Measurements from ENCODE around the gene TCF7L1. TPM values are rescaled to one million over a fixed set of nuclear protein-coding genes. Genes with fewer than 3 reads are reported as not detected.

TCF7L1 gene
- polyA plus RNA-seq, 1 donor (not counting 4 experiments of a cell fraction or from before 2014, with no cell fraction given), result 1.0 TPM

DNA sequence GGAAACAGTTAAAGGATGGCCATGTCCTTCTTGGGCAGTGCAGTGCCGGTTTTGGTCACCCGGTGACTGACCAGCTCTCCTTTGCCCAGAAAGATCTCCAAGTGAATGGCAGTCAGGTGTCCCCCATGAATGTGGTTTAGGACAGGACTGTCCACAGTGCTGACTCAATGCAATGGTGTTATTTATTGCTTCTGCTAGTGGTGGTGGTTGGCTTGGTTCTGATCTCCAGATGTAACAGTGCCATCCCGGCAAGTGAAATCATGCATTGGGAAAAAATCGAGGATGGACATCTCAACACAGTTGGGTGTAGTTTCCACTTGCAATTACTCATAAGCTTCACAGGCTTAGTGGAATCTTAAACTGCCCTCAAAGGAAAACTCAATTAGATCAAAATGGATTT is 112.7 kb downstream of the TCF7L1 start:
- H4K20me1 ChIP-seq (ENCODE audit: control insufficient read depth, extremely low read depth, insufficient read depth, low read length), result no peaks in the 10 kb centered on the region
- TF ChIP-seq, protein P1, sequence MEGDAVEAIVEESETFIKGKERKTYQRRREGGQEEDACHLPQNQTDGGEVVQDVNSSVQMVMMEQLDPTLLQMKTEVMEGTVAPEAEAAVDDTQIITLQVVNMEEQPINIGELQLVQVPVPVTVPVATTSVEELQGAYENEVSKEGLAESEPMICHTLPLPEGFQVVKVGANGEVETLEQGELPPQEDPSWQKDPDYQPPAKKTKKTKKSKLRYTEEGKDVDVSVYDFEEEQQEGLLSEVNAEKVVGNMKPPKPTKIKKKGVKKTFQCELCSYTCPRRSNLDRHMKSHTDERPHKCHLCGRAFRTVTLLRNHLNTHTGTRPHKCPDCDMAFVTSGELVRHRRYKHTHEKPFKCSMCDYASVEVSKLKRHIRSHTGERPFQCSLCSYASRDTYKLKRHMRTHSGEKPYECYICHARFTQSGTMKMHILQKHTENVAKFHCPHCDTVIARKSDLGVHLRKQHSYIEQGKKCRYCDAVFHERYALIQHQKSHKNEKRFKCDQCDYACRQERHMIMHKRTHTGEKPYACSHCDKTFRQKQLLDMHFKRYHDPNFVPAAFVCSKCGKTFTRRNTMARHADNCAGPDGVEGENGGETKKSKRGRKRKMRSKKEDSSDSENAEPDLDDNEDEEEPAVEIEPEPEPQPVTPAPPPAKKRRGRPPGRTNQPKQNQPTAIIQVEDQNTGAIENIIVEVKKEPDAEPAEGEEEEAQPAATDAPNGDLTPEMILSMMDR (optimal IDR thresholded peaks at IDR 0.05 in 1 of 3, IDR thresholded peaks at IDR 0.05 in 1 of 3, conservative IDR thresholded peaks at IDR 0.05 in 1 of 3; ENCODE audit: extremely low read depth in 1 of 3, insufficient read depth in 2 of 3, low read length in 3 of 3), result no peak
- TF ChIP-seq EZH2 (IDR thresholded peaks at IDR 0.05; ENCODE audit: low read length), result no peak
- H3K36me3 ChIP-seq (ENCODE audit: control insufficient read depth in 2 of 2, extremely low read depth in 1 of 2, insufficient read depth in 2 of 2, low read length in 2 of 2), result no peaks in the 10 kb centered on the region
- peak; percentile 23 for FAIRE-seq
- H3K27me3 ChIP-seq (ENCODE audit: control insufficient read depth, extremely low read depth, insufficient read depth, low read length), result no peaks in the 10 kb centered on the region
- H2AFZ ChIP-seq (ENCODE audit: control insufficient read depth, low read length), result no peak overlapping the region
- H3K9me3 ChIP-seq (ENCODE audit: control insufficient read depth, low read depth, low read length), result no peaks in the 10 kb centered on the region
- dilution Hi-C loops (cut with MboI; ENCODE audit: extremely low pct_ligation_motif_present, low sequenced_read_pairs), result no loop called here
- H3K27ac ChIP-seq (ENCODE audit: control insufficient read depth, insufficient read depth, low read length), result no peak overlapping the region
- H3K4me2 ChIP-seq (ENCODE audit: control insufficient read depth, extremely low read depth, insufficient read depth, low read depth, low read length), result no peak overlapping the region
- DNase-seq (ENCODE audit: low read depth, low spot score), result no peak
- H3K4me1 ChIP-seq (ENCODE audit: control insufficient read depth, extremely low read depth, insufficient read depth, low read length), result peaks cover 15% of the 10 kb centered on the region
- peaks cover 1% of the 10 kb centered on the region for H3K79me2 ChIP-seq (ENCODE audit: control insufficient read depth, insufficient read depth, low read length)
- no peaks in the 10 kb centered on the region for H3K9me1 ChIP-seq (ENCODE audit: control insufficient read depth, extremely low read depth, insufficient read depth, low read length)
- no peak overlapping the region for H3K9ac ChIP-seq (ENCODE audit: control insufficient read depth, extremely low read depth, insufficient read depth, low read length)
- H3K4me3 ChIP-seq (ENCODE audit: control insufficient read depth in 2 of 3, extremely low read depth in 1 of 3, insufficient read depth in 2 of 3, low read depth in 1 of 3, low read length in 3 of 3), result no peak overlapping the region

DNA sequence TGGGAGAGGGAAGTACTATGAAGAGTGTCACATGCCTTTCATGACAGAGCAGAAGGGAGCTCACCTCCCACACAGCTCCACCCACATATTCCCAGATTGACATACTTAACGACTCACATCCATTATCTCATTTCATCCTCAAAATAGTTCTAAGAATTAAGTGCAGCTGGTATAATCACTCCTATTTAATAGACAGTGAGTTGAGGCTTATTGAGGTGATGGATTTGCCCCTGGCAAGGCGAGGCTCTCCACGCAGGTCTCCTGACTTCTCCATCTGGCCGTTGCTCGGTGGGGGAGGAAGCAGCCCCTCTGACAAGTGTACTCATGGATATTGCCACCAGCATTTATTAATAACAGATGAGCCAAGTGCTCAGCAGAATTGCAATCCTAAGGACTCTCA is 113.2 kb downstream of the TCF7L1 start:
- Histone ChIP-seq H3K4me3 (ENCODE audit: control insufficient read depth in 2 of 3, extremely low read depth in 1 of 3, insufficient read depth in 2 of 3, low read depth in 1 of 3, low read length in 3 of 3) (no peak overlapping the region), H2AFZ (ENCODE audit: control insufficient read depth, low read length) (no peak overlapping the region), H3K27ac (ENCODE audit: control insufficient read depth, insufficient read depth, low read length) (no peak overlapping the region), H3K9me1 (ENCODE audit: control insufficient read depth, extremely low read depth, insufficient read depth, low read length) (no peaks in the 10 kb centered on the region), H3K4me1 (ENCODE audit: control insufficient read depth, extremely low read depth, insufficient read depth, low read length) (peaks cover 15% of the 10 kb centered on the region), H3K36me3 (ENCODE audit: control insufficient read depth in 2 of 2, extremely low read depth in 1 of 2, insufficient read depth in 2 of 2, low read length in 2 of 2) (no peaks in the 10 kb centered on the region), H3K4me2 (ENCODE audit: control insufficient read depth, extremely low read depth, insufficient read depth, low read depth, low read length) (no peak overlapping the region), H3K79me2 (ENCODE audit: control insufficient read depth, insufficient read depth, low read length) (peaks cover 1% of the 10 kb centered on the region), H3K27me3 (ENCODE audit: control insufficient read depth, extremely low read depth, insufficient read depth, low read length) (no peaks in the 10 kb centered on the region), H3K9me3 (ENCODE audit: control insufficient read depth, low read depth, low read length) (no peaks in the 10 kb centered on the region), H3K9ac (ENCODE audit: control insufficient read depth, extremely low read depth, insufficient read depth, low read length) (no peak overlapping the region), H4K20me1 (ENCODE audit: control insufficient read depth, extremely low read depth, insufficient read depth, low read length) (no peaks in the 10 kb centered on the region)
- FAIRE-seq (peak; percentile 43), DNase-seq (ENCODE audit: low read depth, low spot score) (no peak)
- TF ChIP-seq EZH2 (IDR thresholded peaks at IDR 0.05; ENCODE audit: low read length), result no peak
- TF ChIP-seq, protein P1 (optimal IDR thresholded peaks at IDR 0.05 in 1 of 3, IDR thresholded peaks at IDR 0.05 in 1 of 3, conservative IDR thresholded peaks at IDR 0.05 in 1 of 3; ENCODE audit: extremely low read depth in 1 of 3, insufficient read depth in 2 of 3, low read length in 3 of 3), result no peak
- dilution Hi-C loops (cut with MboI; ENCODE audit: extremely low pct_ligation_motif_present, low sequenced_read_pairs), result no loop called here

Data from keratinocyte (primary cell).